Measurements from ENCODE around the gene LY6G5C. TPM values are rescaled to one million over a fixed set of nuclear protein-coding genes. Genes with fewer than 3 reads are reported as not detected.

Gene LY6G5C
- total and polyA plus RNA-seq, 9 of the 15 experiments (the other 6 are each of a cell fraction or from before 2014, with no cell fraction given): 0.10 to 0.67 (median 0.46) TPM; not detected in 4

GRCh38 chr6:31666337-31666965, 14.4 kb downstream of the LY6G5C start (continued):
- TF ChIP-seq THRB (CRISPR knock-in tag; conservative IDR thresholded peaks at IDR 0.05) (no peak), POLR2G (IDR thresholded peaks at IDR 0.05; ENCODE audit: low read depth, low read length) (no peak), UBTF (IDR thresholded peaks at IDR 0.05; ENCODE audit: borderline replicate concordance in 1 of 2, low read depth in 2 of 2, low read length in 2 of 2) (peak in 1 of 2 experiments; percentile 27; a peak in 2 of 4 replicates), BRF1 (IDR thresholded peaks at IDR 0.05; ENCODE audit: borderline replicate concordance, extremely low read depth, insufficient read length) (no peak), ZNF436 (CRISPR knock-in tag; IDR thresholded peaks at IDR 0.05) (no peak), MXI1 (IDR thresholded peaks at IDR 0.05; ENCODE audit: low read depth, low read length) (0 out of 2 replicates have a peak, but pooled peaks have one; percentile 48), E2F5 (CRISPR knock-in tag; IDR thresholded peaks at IDR 0.05) (no peak), BHLHE40 (IDR thresholded peaks at IDR 0.05; ENCODE audit: low read length) (no peak), CC2D1A (IDR thresholded peaks at IDR 0.05) (peak; percentile 68; the same call in 1 of the 2 replicates), PHB2 (IDR thresholded peaks at IDR 0.05; ENCODE audit: low read depth) (no peak), EHMT2 (IDR thresholded peaks at IDR 0.05) (no peak), SRF (CRISPR knock-in tag; IDR thresholded peaks at IDR 0.05) (0 out of 4 replicates have a peak, but pooled peaks of 1 of the 2 experiments have one; percentile 56), ZNF507 (tag; conservative IDR thresholded peaks at IDR 0.05) (no peak), SAFB2 (IDR thresholded peaks at IDR 0.05; ENCODE audit: borderline replicate concordance, low read depth, low read length, severe bottlenecking) (no peak), ZEB2 (IDR thresholded peaks at IDR 0.05) (peak; percentile 26; the same call in 1 of the 2 replicates), PPARD (CRISPR knock-in tag; IDR thresholded peaks at IDR 0.05) (no peak), HNRNPK (IDR thresholded peaks at IDR 0.05; ENCODE audit: low read depth, low read length, poor library complexity, severe bottlenecking) (no peak), NUFIP1 (IDR thresholded peaks at IDR 0.05; ENCODE audit: partially characterized antibody) (no peak), BRCA1 (IDR thresholded peaks at IDR 0.05) (no peak), BRCA1 (CRISPR knock-in tag; IDR thresholded peaks at IDR 0.05) (no peak), OTX1 (CRISPR knock-in tag; IDR thresholded peaks at IDR 0.05) (no peak), RBM25 (IDR thresholded peaks at IDR 0.05; ENCODE audit: low read depth, low read length, severe bottlenecking) (no peak), SIN3A (IDR thresholded peaks at IDR 0.05; ENCODE audit: borderline replicate concordance in 2 of 2, control insufficient read depth in 1 of 2, low read depth in 2 of 2, low read length in 2 of 2) (peak; percentile 29 to 59; a peak in 3 of 4 replicates), ZNF830 (CRISPR knock-in tag; IDR thresholded peaks at IDR 0.05) (0 out of 2 replicates have a peak, but pooled peaks have one; percentile 58)
- TF ChIP-seq, protein P1, sequence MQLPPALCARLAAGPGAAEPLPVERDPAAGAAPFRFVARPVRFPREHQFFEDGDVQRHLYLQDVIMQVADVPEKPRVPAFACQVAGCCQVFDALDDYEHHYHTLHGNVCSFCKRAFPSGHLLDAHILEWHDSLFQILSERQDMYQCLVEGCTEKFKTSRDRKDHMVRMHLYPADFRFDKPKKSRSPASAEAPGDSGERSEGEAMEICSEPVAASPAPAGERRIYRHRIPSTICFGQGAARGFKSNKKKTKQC (CRISPR knock-in tag; IDR thresholded peaks at IDR 0.05): no peak
